ENCODE measurements around the gene FXYD4.
A peak's percentile ranks its signal among the peaks of the same experiment; 100 is the strongest.

The FXYD4 gene

GRCh38 chr10:43402176-43402575 lies 30.7 kb downstream of the FXYD4 start:
- no peak for DNase-seq (ENCODE audit: insufficient read length, low spot score)
- no peak for FAIRE-seq
- TF ChIP-seq POLR2A (IDR thresholded peaks at IDR 0.05; ENCODE audit: low read depth, low read length), result no peak

- TF ChIP-seq POLR2A (IDR thresholded peaks at IDR 0.05; ENCODE audit: low read depth, low read length), result no peak
- FAIRE-seq (no peak), DNase-seq (ENCODE audit: insufficient read length, low spot score) (no peak)
Measured at GRCh38 chr10:43402880-43403452, 31.5 kb downstream of the FXYD4 start.

GRCh38 chr10:43403911-43404703 lies 32.7 kb downstream of the FXYD4 start:
- FAIRE-seq, result no peak
- no peak for DNase-seq (ENCODE audit: insufficient read length, low spot score)
- no peak for TF ChIP-seq POLR2A (IDR thresholded peaks at IDR 0.05; ENCODE audit: low read depth, low read length)

- no peak for TF ChIP-seq POLR2A (IDR thresholded peaks at IDR 0.05; ENCODE audit: low read depth, low read length)
- DNase-seq (ENCODE audit: insufficient read length, low spot score), result no peak
- FAIRE-seq, result no peak
Measured at GRCh38 chr10:43404704-43405084, 33.3 kb downstream of the FXYD4 start.

- TF ChIP-seq POLR2A (IDR thresholded peaks at IDR 0.05; ENCODE audit: low read depth, low read length), result no peak
- DNase-seq (ENCODE audit: insufficient read length, low spot score) (no peak), FAIRE-seq (no peak)
Measured at GRCh38 chr10:43407148-43407575, 35.7 kb downstream of the FXYD4 start.

- DNase-seq (ENCODE audit: insufficient read length, low spot score), result peak; percentile 71
- no peak for FAIRE-seq
- TF ChIP-seq POLR2A (IDR thresholded peaks at IDR 0.05; ENCODE audit: low read depth, low read length), result peak; percentile 60
Measured at GRCh38 chr10:43407576-43408330, 36.3 kb downstream of the FXYD4 start.

- TF ChIP-seq POLR2A (IDR thresholded peaks at IDR 0.05; ENCODE audit: low read depth, low read length), result no peak
- no peak for FAIRE-seq
- DNase-seq (ENCODE audit: insufficient read length, low spot score), result no peak
Measured at GRCh38 chr10:43408331-43408709, 36.9 kb downstream of the FXYD4 start.

GRCh38 chr10:43408710-43409384 lies 37.4 kb downstream of the FXYD4 start, which contains the start of gene HNRNPF:
Gene HNRNPF, minus strand, starts transcription at chr10:43409186. Its CDS starts 21,302 bp downstream, at chr10:43387884.
- TF ChIP-seq POLR2A (IDR thresholded peaks at IDR 0.05; ENCODE audit: low read depth, low read length), result peak; percentile 71
- DNase-seq (ENCODE audit: insufficient read length, low spot score), result peak; percentile 83
- FAIRE-seq, result no peak

GRCh38 chr10:43409385-43410109 lies 38.1 kb downstream of the FXYD4 start:
- FAIRE-seq (no peak), DNase-seq (ENCODE audit: insufficient read length, low spot score) (no peak)
- no peak; the same call in 1 of the 2 replicates for TF ChIP-seq POLR2A (IDR thresholded peaks at IDR 0.05; ENCODE audit: low read depth, low read length)

GRCh38 chr10:43410345-43410744 lies 38.9 kb downstream of the FXYD4 start:
- TF ChIP-seq POLR2A (IDR thresholded peaks at IDR 0.05; ENCODE audit: low read depth, low read length), result no peak
- DNase-seq (ENCODE audit: insufficient read length, low spot score), result no peak
- FAIRE-seq, result no peak

GRCh38 chr10:43411536-43411935 lies 40.1 kb downstream of the FXYD4 start:
- no peak for DNase-seq (ENCODE audit: insufficient read length, low spot score)
- FAIRE-seq, result no peak

GRCh38 chr10:43415544-43415943 lies 44.1 kb downstream of the FXYD4 start:
- no peak for TF ChIP-seq POLR2A (IDR thresholded peaks at IDR 0.05; ENCODE audit: low read depth, low read length)
- DNase-seq (ENCODE audit: insufficient read length, low spot score) (no peak), FAIRE-seq (no peak)

More at GRCh38 chr10:43411536-43411935, 40.1 kb downstream of the FXYD4 start:
- no peak for TF ChIP-seq POLR2A (IDR thresholded peaks at IDR 0.05; ENCODE audit: low read depth, low read length)
